ENCODE results near the gene NFATC2IP.

GRCh38 chr16:28930203-28930602, 20.5 kb upstream of the NFATC2IP start:
- TF ChIP-seq EZH2 (IDR thresholded peaks at IDR 0.05; ENCODE audit: borderline replicate concordance, insufficient read depth, low read depth, low read length, poor library complexity, severe bottlenecking) (no peak), CTCF (IDR thresholded peaks at IDR 0.05) (no peak)
